Natural killer cell (primary cell): ENCODE measurements around the gene TYRO3. TPM values are rescaled to one million over a fixed set of nuclear protein-coding genes. Genes with fewer than 3 reads are reported as not detected.

ENCODE experiments used
- ATAC-seq, 3 donors: fragments of 150-1000 bp in 2 of 3; fragments of 200-7000 bp in 1 of 3; cut with Tn5 transposase; 1 replicate in 1 of 3; 2 replicates in 2 of 3; pipeline ENCODE4 v1.10.0; 2021; ENCODE audit warnings: mild to moderate bottlenecking in 2 of 3, moderate library complexity in 2 of 3
- DNase-seq, 2 donors: peaks; one replicate each; pipeline versions ENCODE4 v3.0.0 to v3.0.0-alpha.2; 2013 to 2021; ENCODE audit warnings: mixed read lengths in 1 of 2
- H3K27ac ChIP-seq: one replicate; pipeline ENCODE4 v1.5.1; 2013; ENCODE audit warnings: mild to moderate bottlenecking, low read length
- H3K27me3 ChIP-seq: one replicate; pipeline ENCODE4 v1.6.1; 2013; ENCODE audit warnings: low read length; ENCODE audit not compliant: control insufficient read depth, insufficient read depth
- H3K36me3 ChIP-seq: one replicate; pipeline ENCODE4 v1.6.1; 2013; ENCODE audit warnings: low read length; ENCODE audit not compliant: control insufficient read depth, insufficient read depth
- H3K4me1 ChIP-seq: one replicate; pipeline ENCODE4 v1.6.1; 2013; ENCODE audit warnings: low read length; ENCODE audit not compliant: control insufficient read depth, insufficient read depth
- H3K4me3 ChIP-seq: one replicate; pipeline ENCODE4 v1.5.1; 2013; ENCODE audit warnings: low read length
- H3K9me3 ChIP-seq: one replicate; pipeline ENCODE4 v1.6.1; 2013; ENCODE audit warnings: low read length; ENCODE audit not compliant: control insufficient read depth, insufficient read depth
- H3K27ac Mint-ChIP-seq, 2 donors: one replicate each; pipeline ENCODE4 v1.8.0; 2022; ENCODE audit warnings: mild to moderate bottlenecking in 2 of 2, mixed read lengths in 2 of 2, moderate library complexity in 1 of 2
- H3K27me3 Mint-ChIP-seq, 2 donors: one replicate each; pipeline ENCODE4 v1.8.0; 2022; ENCODE audit warnings: low read depth in 2 of 2, mixed read lengths in 2 of 2
- H3K36me3 Mint-ChIP-seq: one replicate; pipeline ENCODE4 v1.8.0; 2022; ENCODE audit warnings: mixed read lengths
- H3K4me1 Mint-ChIP-seq, 2 donors: one replicate each; pipeline ENCODE4 v1.8.0; 2022; ENCODE audit warnings: mixed read lengths in 2 of 2
- H3K4me3 Mint-ChIP-seq: one replicate; pipeline ENCODE4 v1.8.0; 2022; ENCODE audit warnings: mild to moderate bottlenecking, moderate library complexity, mixed read lengths
- H3K9me3 Mint-ChIP-seq, 2 donors: one replicate each; pipeline ENCODE4 v1.8.0; 2022; ENCODE audit warnings: mixed read lengths in 2 of 2
- WGBS: methylation state at CpG from one replicate; pipeline ENCODE4 v1.1.7; 2013; ENCODE audit warnings: missing lambda C conversion rate; ENCODE audit not compliant: insufficient coverage; 5-methylcytosine and 5-hydroxymethylcytosine counted together
- intact Hi-C: fragments of 100-400 bp; cut with micrococcal nuclease; formaldehyde crosslinking; loops from one replicate; pipeline ENCODE4 v1.14.2; 2022
- total RNA-seq, 4 donors: library from RNA; stranded (reverse); fragments of 120-200 nt in 1 of 4; gene quantifications; one replicate each; pipeline versions ENCODE4 v1.2.3 to v1.2.4, GENCODE V29; 2013 to 2022
- TF ChIP-seq, protein P1 (sequence below): fragments of 200-600 bp; IDR thresholded peaks from one replicate; pipeline ENCODE4 v1.8.0; 2022; ENCODE audit warnings: antibody characterized with exemption

Gene TYRO3
- total RNA-seq, 3 donors from 2014 or later (not counting 1 experiment from before 2014, with no cell fraction given) = 0.25 to 0.80 (median 0.36) TPM

DNA sequence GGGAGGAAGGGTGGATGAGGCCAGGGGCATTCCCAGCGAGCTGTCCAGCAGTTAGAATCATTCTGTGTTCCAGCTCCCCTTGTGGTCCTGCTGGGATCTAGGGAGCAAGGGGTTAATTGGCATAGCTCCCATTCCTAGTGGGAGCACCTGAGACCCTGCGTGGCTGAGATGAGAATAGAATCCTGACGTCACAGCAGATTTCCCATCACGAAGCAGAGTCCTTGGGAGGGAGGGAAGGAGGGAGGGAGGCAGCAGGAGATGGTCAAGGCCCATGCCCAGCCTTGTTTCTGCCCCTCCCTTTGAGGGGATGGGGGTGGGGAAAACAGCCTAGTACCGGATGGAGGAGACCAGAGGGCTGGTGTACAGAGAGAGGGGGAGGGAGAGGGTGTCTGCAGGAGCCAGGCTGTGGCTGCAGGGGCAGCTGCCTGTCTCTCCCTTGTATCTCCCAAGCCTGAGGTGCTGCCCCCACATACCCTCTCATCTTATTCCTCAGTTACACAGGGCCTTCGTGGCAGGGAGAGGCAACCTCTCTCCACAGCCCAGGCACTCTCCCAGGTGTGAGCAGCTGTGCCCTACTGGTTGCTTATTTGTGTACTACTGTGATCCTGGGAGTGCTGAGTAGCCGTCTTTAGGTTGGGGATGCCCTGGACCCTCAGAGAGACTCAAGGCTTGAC, 5.4 kb downstream of the TYRO3 start:
- H3K27ac ChIP-seq = no peak overlapping the region
- no peak overlapping the region for H3K4me3 Mint-ChIP-seq
- ATAC-seq (no peak), DNase-seq (no peak)
- intact Hi-C loops = no loop called here
- peaks cover 7% of the 10 kb centered on the region for H3K4me1 ChIP-seq
- no peaks in the 10 kb centered on the region for H3K9me3 ChIP-seq
- WGBS = 90% methylated on average over 6 of the region's 7 CpGs
- peaks cover 0 to 20% of the 10 kb centered on the region in 2 donors for H3K27me3 Mint-ChIP-seq
- no peak overlapping the region for H3K27ac Mint-ChIP-seq
- H3K4me3 ChIP-seq = no peak overlapping the region
- TF ChIP-seq, protein P1, sequence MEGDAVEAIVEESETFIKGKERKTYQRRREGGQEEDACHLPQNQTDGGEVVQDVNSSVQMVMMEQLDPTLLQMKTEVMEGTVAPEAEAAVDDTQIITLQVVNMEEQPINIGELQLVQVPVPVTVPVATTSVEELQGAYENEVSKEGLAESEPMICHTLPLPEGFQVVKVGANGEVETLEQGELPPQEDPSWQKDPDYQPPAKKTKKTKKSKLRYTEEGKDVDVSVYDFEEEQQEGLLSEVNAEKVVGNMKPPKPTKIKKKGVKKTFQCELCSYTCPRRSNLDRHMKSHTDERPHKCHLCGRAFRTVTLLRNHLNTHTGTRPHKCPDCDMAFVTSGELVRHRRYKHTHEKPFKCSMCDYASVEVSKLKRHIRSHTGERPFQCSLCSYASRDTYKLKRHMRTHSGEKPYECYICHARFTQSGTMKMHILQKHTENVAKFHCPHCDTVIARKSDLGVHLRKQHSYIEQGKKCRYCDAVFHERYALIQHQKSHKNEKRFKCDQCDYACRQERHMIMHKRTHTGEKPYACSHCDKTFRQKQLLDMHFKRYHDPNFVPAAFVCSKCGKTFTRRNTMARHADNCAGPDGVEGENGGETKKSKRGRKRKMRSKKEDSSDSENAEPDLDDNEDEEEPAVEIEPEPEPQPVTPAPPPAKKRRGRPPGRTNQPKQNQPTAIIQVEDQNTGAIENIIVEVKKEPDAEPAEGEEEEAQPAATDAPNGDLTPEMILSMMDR = no peak
- H3K27me3 ChIP-seq = peaks cover 23% of the 10 kb centered on the region
- H3K9me3 Mint-ChIP-seq = no peaks in the 10 kb centered on the region
- H3K36me3 ChIP-seq = no peaks in the 10 kb centered on the region
- no peaks in the 10 kb centered on the region for H3K36me3 Mint-ChIP-seq
- H3K4me1 Mint-ChIP-seq = peaks cover 0 to 6% of the 10 kb centered on the region in 2 donors

DNA sequence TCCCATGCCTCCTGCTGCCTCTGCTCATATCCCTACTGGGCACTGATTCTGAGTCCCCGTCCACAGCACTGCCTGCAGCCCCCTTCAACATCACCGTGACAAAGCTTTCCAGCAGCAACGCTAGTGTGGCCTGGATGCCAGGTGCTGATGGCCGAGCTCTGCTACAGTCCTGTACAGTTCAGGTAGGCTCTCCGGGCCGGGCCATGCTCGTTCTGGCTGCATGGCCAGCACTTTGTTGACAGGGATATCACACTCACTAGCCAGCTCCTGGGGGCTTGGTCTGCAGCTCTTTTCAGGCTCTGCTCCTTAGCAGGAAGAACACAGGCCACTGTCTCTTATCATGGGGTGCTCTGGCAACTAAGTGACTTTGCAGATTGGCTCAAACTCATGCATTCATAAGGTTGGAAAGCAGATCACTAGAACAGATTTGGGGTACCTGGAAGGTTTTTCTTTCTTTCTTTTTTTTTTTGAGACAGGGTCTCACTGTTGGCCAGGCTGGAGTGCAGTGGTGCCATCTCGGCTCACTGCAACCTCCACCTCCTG, 6.0 kb downstream of the TYRO3 start:
- 88% methylated on average over 8 of the region's 8 CpGs for WGBS
- Mint-ChIP-seq H3K27me3 (peaks cover 0 to 16% of the 10 kb centered on the region in 2 donors), H3K9me3 (no peaks in the 10 kb centered on the region), H3K36me3 (no peaks in the 10 kb centered on the region), H3K4me3 (no peak overlapping the region), H3K4me1 (peaks cover 0 to under 1% of the 10 kb centered on the region in 2 donors), H3K27ac (no peak overlapping the region)
- intact Hi-C loops = no loop called here
- Histone ChIP-seq H3K27me3 (peaks cover 17% of the 10 kb centered on the region), H3K36me3 (no peaks in the 10 kb centered on the region), H3K4me3 (no peak overlapping the region), H3K4me1 (peaks cover 1% of the 10 kb centered on the region), H3K9me3 (no peaks in the 10 kb centered on the region), H3K27ac (no peak overlapping the region)
- ATAC-seq = no peak
- no peak for DNase-seq
- TF ChIP-seq, protein P1 = no peak

DNA sequence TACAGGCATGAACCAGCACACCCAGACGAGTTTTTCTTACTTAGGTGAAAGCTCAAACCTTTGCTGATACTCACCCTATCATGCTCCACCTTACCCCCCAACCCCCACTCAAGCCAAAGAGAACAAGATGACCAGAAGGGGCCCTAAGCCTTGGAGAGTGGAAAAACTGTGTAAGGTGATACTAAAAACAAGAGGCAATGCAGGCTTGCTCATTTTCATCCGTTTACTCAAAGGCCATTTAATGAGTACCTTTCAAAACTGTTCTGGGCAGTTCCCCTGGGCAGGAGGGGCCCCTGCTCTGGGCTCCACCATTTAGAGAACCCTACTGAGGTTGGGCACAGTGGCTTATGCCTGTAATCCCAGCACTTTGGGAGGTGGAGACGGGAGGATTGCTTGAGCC, 6.7 kb downstream of the TYRO3 start:
- no peak overlapping the region for H3K4me3 Mint-ChIP-seq
- peaks cover 0 to 9% of the 10 kb centered on the region in 2 donors for H3K27me3 Mint-ChIP-seq
- Histone ChIP-seq H3K27me3 (peaks cover 10% of the 10 kb centered on the region), H3K27ac (no peak overlapping the region), H3K4me3 (no peak overlapping the region), H3K4me1 (no peaks in the 10 kb centered on the region), H3K9me3 (no peaks in the 10 kb centered on the region), H3K36me3 (no peaks in the 10 kb centered on the region)
- no peaks in the 10 kb centered on the region for H3K4me1 Mint-ChIP-seq
- no peak overlapping the region for H3K27ac Mint-ChIP-seq
- DNase-seq (no peak), ATAC-seq (no peak)
- WGBS = 70% methylated on average over 2 of the region's 3 CpGs
- TF ChIP-seq, protein P1 = no peak
- H3K9me3 Mint-ChIP-seq = no peaks in the 10 kb centered on the region
- H3K36me3 Mint-ChIP-seq = no peaks in the 10 kb centered on the region
- intact Hi-C loops = no loop called here
